HG03565 (cell line): Measurements from ENCODE around the gene TNK1.

Experiments
- ATAC-seq: cut with Tn5 transposase; IDR thresholded peaks from one replicate; pipeline ENCODE4 v1.9.1; 2021; ENCODE audit warnings: mild to moderate bottlenecking, moderate library complexity; ENCODE audit not compliant: unreplicated experiment

TNK1 gene

GRCh38 chr17:7431231-7431630 is 50.3 kb downstream of the TNK1 start:
- ATAC-seq: no peak

GRCh38 chr17:7432296-7432695 is 51.4 kb downstream of the TNK1 start:
- ATAC-seq: no peak

- ATAC-seq: peak; percentile 8
These were observed 55.0 kb downstream of the TNK1 start for GRCh38 chr17:7435676-7436555.

GRCh38 chr17:7436556-7437368 is 55.9 kb downstream of the TNK1 start:
- no peak for ATAC-seq

GRCh38 chr17:7437369-7437863 is 56.5 kb downstream of the TNK1 start:
- ATAC-seq: no peak

GRCh38 chr17:7437950-7438614 is 57.2 kb downstream of the TNK1 start:
- ATAC-seq: no peak

- no peak for ATAC-seq
These were observed 58.0 kb downstream of the TNK1 start for GRCh38 chr17:7438656-7439460.
